Naive thymus-derived CD4-positive, alpha-beta T cell (primary cell): Measurements from ENCODE around the gene TCF7. TPM values are rescaled to one million over a fixed set of nuclear protein-coding genes. Genes with fewer than 3 reads are reported as not detected.

Experiments used
- ATAC-seq: fragments of 150-1000 bp; cut with Tn5 transposase; 2 replicates; pipeline ENCODE4 v1.10.0; 2021; ENCODE audit warnings: mild to moderate bottlenecking, moderate library complexity
- CTCF ChIA-PET: fragments of 350-600 bp; sonication (Branson Sonifier 250); formaldehyde crosslinking; loops from one replicate; lab custom pipeline; 2021; ENCODE audit warnings: antibody characterized with exemption; lab: Charles Lee
- POLR2A ChIA-PET: fragments of 350-600 bp; sonication (Branson Sonifier 250); formaldehyde crosslinking; loops from one replicate; lab custom pipeline; 2021; ENCODE audit warnings: antibody characterized with exemption, inconsistent platforms; lab: Charles Lee
- DNase-seq, 9 donors: peaks; one replicate each; pipeline versions ENCODE4 v3.0.0 to v3.0.0-alpha.2; 2020 to 2022; ENCODE audit warnings: mixed read lengths in 1 of 9
- H3K27ac ChIP-seq: one replicate; pipeline ENCODE4 v1.7.0; 2013; ENCODE audit warnings: mild to moderate bottlenecking, low read depth, low read length, moderate library complexity
- H3K27me3 ChIP-seq, 2 donors: one replicate each; pipeline ENCODE4 v1.7.0; 2013; ENCODE audit warnings: low read length in 2 of 2, mild to moderate bottlenecking in 2 of 2, moderate library complexity in 2 of 2; ENCODE audit not compliant: control insufficient read depth in 2 of 2, insufficient read depth in 2 of 2
- H3K36me3 ChIP-seq, 3 experiments: 1 replicate in 2 of 3; 2 replicates in 1 of 3; pipeline ENCODE4 v1.7.0; 2013; ENCODE audit warnings: low read length in 3 of 3, mild to moderate bottlenecking in 3 of 3, moderate library complexity in 1 of 3; ENCODE audit not compliant: insufficient read depth in 3 of 3, control insufficient read depth in 2 of 3
- H3K4me1 ChIP-seq, 2 donors: one replicate each; pipeline ENCODE4 v1.7.0; 2013; ENCODE audit warnings: low read length in 2 of 2, mild to moderate bottlenecking in 2 of 2, moderate library complexity in 1 of 2; ENCODE audit not compliant: control insufficient read depth in 2 of 2, insufficient read depth in 2 of 2
- H3K4me3 ChIP-seq: 2 replicates; pipeline ENCODE4 v1.7.0; 2013; ENCODE audit warnings: mild to moderate bottlenecking, low read length
- H3K9me3 ChIP-seq, 3 experiments: 1 replicate in 2 of 3; 2 replicates in 1 of 3; pipeline ENCODE4 v1.7.0; 2013; ENCODE audit warnings: low read length in 3 of 3; ENCODE audit not compliant: control insufficient read depth in 2 of 3
- H3K27ac Mint-ChIP-seq, 9 donors: one replicate each; pipeline ENCODE4 v1.8.0; 2020 to 2022; ENCODE audit warnings: mixed read lengths in 9 of 9, mild to moderate bottlenecking in 8 of 9, moderate library complexity in 5 of 9, inconsistent platforms in 2 of 9
- H3K27me3 Mint-ChIP-seq, 5 donors: one replicate each; pipeline ENCODE4 v1.8.0; 2021 to 2022; ENCODE audit warnings: mixed read lengths in 5 of 5, mild to moderate bottlenecking in 1 of 5
- H3K36me3 Mint-ChIP-seq, 5 donors: one replicate each; pipeline ENCODE4 v1.8.0; 2020 to 2022; ENCODE audit warnings: mixed read lengths in 5 of 5, mild to moderate bottlenecking in 3 of 5, inconsistent platforms in 1 of 5
- H3K4me1 Mint-ChIP-seq, 7 donors: one replicate each; pipeline ENCODE4 v1.8.0; 2020 to 2022; ENCODE audit warnings: mixed read lengths in 7 of 7, mild to moderate bottlenecking in 3 of 7, inconsistent platforms in 1 of 7
- H3K4me3 Mint-ChIP-seq, 10 donors: one replicate each; pipeline ENCODE4 v1.8.0; 2020 to 2022; ENCODE audit warnings: mild to moderate bottlenecking in 10 of 10, mixed read lengths in 10 of 10, moderate library complexity in 6 of 10, inconsistent platforms in 2 of 10
- H3K9me3 Mint-ChIP-seq, 11 donors: one replicate each; pipeline ENCODE4 v1.8.0; 2020 to 2022; ENCODE audit warnings: mixed read lengths in 11 of 11, mild to moderate bottlenecking in 4 of 11, inconsistent platforms in 1 of 11, moderate library complexity in 1 of 11
- intact Hi-C, 2 donors: fragments of 100-400 bp; cut with micrococcal nuclease; formaldehyde crosslinking; loops; one replicate each; pipeline ENCODE4 v1.15.1; 2023
- polyA plus RNA-seq, 2 donors: library from polyadenylated mRNA; unstranded; fragments of 300-500 nt; fragmentation: Illumina TruSeq; gene quantifications; one replicate each; pipeline ENCODE4 v1.2.3, GENCODE V29; 2021
- total RNA-seq, 6 experiments: library from RNA in 5 of 6; stranded (reverse) in 5 of 6; gene quantifications; 1 replicate in 5 of 6; 2 replicates in 1 of 6; pipeline ENCODE4 v1.2.3 and lab custom pipeline; 2021 to 2026

TCF7 gene
- total RNA-seq = 1,000 to 10,000 TPM in 2 of 5 experiments, 100 to 1,000 TPM in 3; 203 to 1,066 (median 643) TPM
- polyA plus RNA-seq = 100 to 1,000 TPM; 356 to 560 TPM
- total RNA-seq (lab: John Stamatoyannopoulos, UW) = 805 reads per million, percentile 99 among the genes with 10 or more reads in this experiment

DNA sequence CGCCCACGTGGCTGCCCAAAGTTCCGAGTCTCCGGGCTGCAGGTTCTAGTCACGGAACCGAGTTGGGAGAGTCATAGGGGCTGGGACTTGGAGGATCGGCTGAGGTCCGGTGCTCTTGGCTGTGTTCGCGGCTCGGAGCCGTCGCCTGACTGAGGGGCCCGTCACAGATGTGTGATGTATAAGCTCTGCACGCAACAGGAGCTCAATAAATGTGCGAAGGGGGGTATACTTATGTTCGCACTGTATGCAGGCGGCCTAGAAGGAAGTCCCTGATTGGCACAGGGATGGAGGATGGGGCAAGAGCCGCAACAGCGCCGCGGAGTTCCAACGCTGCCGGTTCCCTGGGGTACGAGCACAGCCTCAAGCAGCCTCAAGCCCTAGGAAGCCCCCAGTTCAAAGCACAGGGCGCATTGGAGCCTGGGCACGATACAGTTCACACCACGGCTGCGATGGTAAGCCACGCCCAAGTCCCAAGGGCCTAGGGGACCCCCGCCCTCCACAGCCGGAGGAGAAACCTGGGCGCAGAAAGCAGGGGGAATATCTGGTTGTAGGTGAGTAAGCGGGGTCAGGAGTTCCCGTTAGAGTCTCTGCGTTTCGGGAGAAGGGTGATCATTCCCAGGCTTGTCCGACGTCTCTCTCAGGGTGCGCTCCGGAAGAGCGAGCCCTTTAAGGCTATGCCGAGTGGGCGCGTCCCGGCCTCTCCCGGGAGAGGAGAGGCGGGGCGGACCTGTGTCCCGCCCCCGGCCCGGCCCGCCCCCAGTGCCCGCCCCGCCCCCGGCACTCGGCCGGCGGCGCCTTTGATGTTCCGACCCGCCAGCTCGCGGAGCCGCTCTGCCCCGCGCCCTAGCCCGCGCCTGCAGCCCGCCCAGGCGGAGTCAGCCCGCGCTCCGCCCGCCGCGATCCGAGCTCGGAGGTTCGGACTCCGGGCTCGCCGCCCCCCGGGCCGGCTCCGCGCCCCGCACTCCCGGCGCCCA lies at the start of gene TCF7:
TCF7 (plus strand) TSS at position 780 of the 974 bp plus-strand sequence. CDS start 226 bp downstream, outside the sequence.
- H3K27me3 ChIP-seq = no peaks in the 10 kb centered on the region
- H3K4me1 ChIP-seq = peaks cover 34 to 63% of the 10 kb centered on the region in 2 donors
- H3K36me3 ChIP-seq = peaks cover 4 to 41% (median 33%) of the 10 kb centered on the region in 3 experiments
- no peaks in the 10 kb centered on the region for H3K9me3 ChIP-seq
- peak within 1 kb of the TSS; percentile 93 for H3K4me3 ChIP-seq
- DNase-seq = peak; percentile 69 to 87 (median 83)
- intact Hi-C loops = loop anchor here (1.0 to 5.0 kb wide), 10 partner anchors 8 to 113 kb away; partner anchors contain the start of genes PPP2CA (in 1 of the 2) and SKP1 (in 1 of the 2)
- POLR2A ChIA-PET = interaction anchor here (0.7 to 48.2 kb wide), 7 partner anchors 39 to 791 kb away, joined by 3 to 1333 read pairs (median 7); partner anchors contain the start of genes PCBD2, PPP2CA and SKP1
- Mint-ChIP-seq H3K9me3 (peaks cover 0 to 2% (median 0%) of the 10 kb centered on the region in 11 donors), H3K4me1 (peaks cover 27 to 67% (median 31%) of the 10 kb centered on the region in 7 donors), H3K27ac (peak within 1 kb of the TSS; percentile 88 to 99 (median 98)), H3K36me3 (peaks cover 19 to 38% (median 36%) of the 10 kb centered on the region in 5 donors), H3K4me3 (peak within 1 kb of the TSS; percentile 93 to 100 (median 98)), H3K27me3 (peaks cover 0 to 43% (median 0%) of the 10 kb centered on the region in 5 donors)
- peak; percentile 89 for ATAC-seq
- CTCF ChIA-PET = interaction anchor here (0.6 to 17.6 kb wide), 6 partner anchors 23 to 411 kb away, joined by 3 to 394 read pairs (median 4); no protein-coding TSS in a partner anchor
- peak within 1 kb of the TSS; percentile 97 for H3K27ac ChIP-seq

DNA sequence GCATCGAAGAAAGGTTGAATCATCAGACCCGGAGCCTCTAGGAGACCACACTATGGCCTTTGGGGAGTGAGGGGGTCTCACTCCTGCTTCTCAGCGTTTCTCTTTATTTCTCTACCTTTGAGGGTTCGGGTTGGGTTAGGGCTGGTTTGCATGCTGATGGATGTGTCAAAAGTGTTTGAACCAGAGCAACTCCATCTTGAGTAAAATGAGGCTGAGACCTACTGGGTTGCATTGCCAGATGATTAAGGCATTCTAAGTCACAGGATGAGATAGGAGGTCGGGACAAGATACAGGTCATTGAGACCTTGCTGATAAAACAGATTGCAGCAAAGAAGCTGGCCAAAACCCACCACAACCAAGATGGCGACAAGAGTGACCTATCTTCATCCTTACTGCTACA lies 44.9 kb upstream of the TCF7 start:
- H3K27ac ChIP-seq = peak overlapping the region; percentile 58
- intact Hi-C loops = no loop called here
- Mint-ChIP-seq H3K27me3 (peaks cover 0 to 23% (median 0%) of the 10 kb centered on the region in 5 donors), H3K9me3 (peaks cover 0 to 3% (median 0%) of the 10 kb centered on the region in 11 donors), H3K4me1 (peaks cover 37 to 81% (median 66%) of the 10 kb centered on the region in 7 donors), H3K4me3 (peak overlapping the region in 8 of 10 donors; percentile 8 to 86 (median 72)), H3K36me3 (no peaks in the 10 kb centered on the region), H3K27ac (peak overlapping the region; percentile 58 to 99 (median 86))
- no peaks in the 10 kb centered on the region for H3K36me3 ChIP-seq
- no peak overlapping the region for H3K4me3 ChIP-seq
- POLR2A ChIA-PET = interaction anchor here (0.6 to 3.8 kb wide), 19 partner anchors 8 to 75 kb away, joined by 3 to 32 read pairs (median 5); no protein-coding TSS in a partner anchor
- ATAC-seq (no peak), DNase-seq (no peak)
- no peaks in the 10 kb centered on the region for H3K27me3 ChIP-seq
- H3K9me3 ChIP-seq = no peaks in the 10 kb centered on the region
- peaks cover 18 to 67% of the 10 kb centered on the region in 2 donors for H3K4me1 ChIP-seq
- CTCF ChIA-PET = interaction anchor here (0.8 to 3.3 kb wide), 8 partner anchors 15 to 76 kb away, joined by 3 to 13 read pairs (median 5); no protein-coding TSS in a partner anchor

GRCh38 chr5:134070725-134071613 lies 43.5 kb upstream of the TCF7 start:
- Histone ChIP-seq H3K9me3 (no peaks in the 10 kb centered on the region), H3K27me3 (no peaks in the 10 kb centered on the region), H3K27ac (peak overlapping the region; percentile 72), H3K4me3 (peak overlapping the region; percentile 62), H3K4me1 (peaks cover 18 to 75% of the 10 kb centered on the region in 2 donors), H3K36me3 (no peaks in the 10 kb centered on the region)
- intact Hi-C loops = loop anchor here (1.0 kb wide), 5 partner anchors 8 to 74 kb away; partner anchors contain the start of gene TCF7 (in 1 of the 2)
- Mint-ChIP-seq H3K36me3 (no peaks in the 10 kb centered on the region), H3K4me3 (peak overlapping the region; percentile 74 to 95 (median 87)), H3K9me3 (peaks cover 0 to 8% (median 0%) of the 10 kb centered on the region in 11 donors), H3K27ac (peak overlapping the region; percentile 79 to 99 (median 95)), H3K4me1 (peaks cover 44 to 95% (median 78%) of the 10 kb centered on the region in 7 donors), H3K27me3 (peaks cover 0 to 23% (median 0%) of the 10 kb centered on the region in 5 donors)
- CTCF ChIA-PET = interaction anchor here (0.5 to 4.3 kb wide), 9 partner anchors 18 to 102 kb away, joined by 3 to 40 read pairs (median 5); no protein-coding TSS in a partner anchor
- POLR2A ChIA-PET = interaction anchor here (0.6 to 8.4 kb wide), 14 partner anchors 13 to 79 kb away, joined by 3 to 191 read pairs (median 22); partner anchors contain the start of gene TCF7
- ATAC-seq (peak; percentile 50), DNase-seq (peak in 5 of 9 donors; percentile 27 to 61 (median 41))

GRCh38 chr5:134071614-134072207 lies 42.8 kb upstream of the TCF7 start:
- Mint-ChIP-seq H3K27me3 (peaks cover 0 to 23% (median 0%) of the 10 kb centered on the region in 5 donors), H3K27ac (peak overlapping the region; percentile 79 to 99 (median 95)), H3K36me3 (no peaks in the 10 kb centered on the region), H3K4me1 (peaks cover 50 to 97% (median 86%) of the 10 kb centered on the region in 7 donors), H3K9me3 (peaks cover 0 to 8% (median 0%) of the 10 kb centered on the region in 11 donors), H3K4me3 (peak overlapping the region; percentile 74 to 95 (median 87))
- Histone ChIP-seq H3K4me3 (peak overlapping the region; percentile 62), H3K27ac (peak overlapping the region; percentile 72), H3K27me3 (no peaks in the 10 kb centered on the region), H3K4me1 (peaks cover 18 to 80% of the 10 kb centered on the region in 2 donors), H3K9me3 (no peaks in the 10 kb centered on the region), H3K36me3 (no peaks in the 10 kb centered on the region)
- ChIA-PET POLR2A (interaction anchor here (0.6 to 8.4 kb wide), 15 partner anchors 12 to 105 kb away, joined by 3 to 191 read pairs (median 15); partner anchors contain the start of genes SKP1 and TCF7), CTCF (interaction anchor here (0.5 to 4.3 kb wide), 10 partner anchors 11 to 101 kb away, joined by 3 to 40 read pairs (median 4); no protein-coding TSS in a partner anchor)
- no peak for ATAC-seq
- intact Hi-C loops = loop anchor here (1.0 kb wide), 2 partner anchors 16 to 74 kb away; no protein-coding TSS in a partner anchor
- DNase-seq = peak in 1 of 9 donors; percentile 55
